IMR-90 (cell line): Measurements from ENCODE around the gene EIF5A2.

ENCODE experiments used
- BHLHE40 ChIP-seq: fragments of 150-350 bp; IDR thresholded peaks from 2 replicates; pipeline ENCODE4 v1.6.1; 2016; ENCODE audit warnings: mild to moderate bottlenecking, low read depth, low read length
- CEBPB ChIP-seq: IDR thresholded peaks from 2 replicates; pipeline ENCODE4 v1.6.1; 2012; ENCODE audit warnings: low read depth, low read length, improper control_type of control experiment
- CTCF ChIP-seq: conservative IDR thresholded peaks from 2 replicates; pipeline ENCODE4 v1.5.1; 2012; ENCODE audit warnings: mild to moderate bottlenecking, low read depth, low read length, improper control_type of control experiment
- MAFK ChIP-seq: IDR thresholded peaks from 2 replicates; pipeline ENCODE4 v1.6.1; 2012; ENCODE audit warnings: low read depth, low read length, improper control_type of control experiment
- MXI1 ChIP-seq: IDR thresholded peaks from 2 replicates; pipeline ENCODE4 v1.6.1; 2012; ENCODE audit warnings: low read depth, mild to moderate bottlenecking, low read length, moderate library complexity, borderline replicate concordance
- POLR2A ChIP-seq: IDR thresholded peaks from 2 replicates; pipeline ENCODE4 v1.6.1; 2012; ENCODE audit warnings: mild to moderate bottlenecking, low read depth, low read length
- SMC3 ChIP-seq: fragments of 150-350 bp; IDR thresholded peaks from 2 replicates; pipeline ENCODE4 v1.6.1; 2016; ENCODE audit warnings: low read depth, mild to moderate bottlenecking, antibody characterized with exemption, low read length, moderate library complexity

- no peak for TF ChIP-seq SMC3
- TF ChIP-seq MXI1, result no peak
- no peak for TF ChIP-seq CTCF
- TF ChIP-seq POLR2A, result no peak; the same call in 1 of the 2 replicates
- no peak for TF ChIP-seq MAFK
- no peak for TF ChIP-seq BHLHE40
- no peak for TF ChIP-seq CEBPB
These were observed 39.2 kb downstream of the EIF5A2 start for GRCh38 chr3:170869239-170869590.
